ENCODE measurements around the gene NMS. TPM values are rescaled to one million over a fixed set of nuclear protein-coding genes. Genes with fewer than 3 reads are reported as not detected.

NMS gene
- total RNA-seq = not detected in 2 replicates
- not detected for total RNA-seq (2013)
- polyA plus RNA-seq = not detected in 2 replicates
- not detected in 2 replicates for polyA minus RNA-seq

GRCh38 chr2:100470182-100470581 is at the start of gene NMS:
TSS of gene NMS (plus strand) at chr2:100470482. CDS start at chr2:100470489, 7 bp downstream.
- Histone ChIP-seq H3K4me2 (replicated peaks; ENCODE audit: low read depth, low read length, poor library complexity, severe bottlenecking) (no peak within 1 kb of the TSS), H3K36me3 (replicated peaks in 1 of 2; ENCODE audit: control extremely low read depth in 1 of 2, control insufficient read depth in 1 of 2, extremely low read depth in 1 of 2, insufficient read depth in 2 of 2, low read length in 1 of 2) (no peaks in the 10 kb centered on the region), H2AFZ (ENCODE audit: insufficient read depth, low read depth, low read length, poor library complexity, severe bottlenecking) (no peak within 1 kb of the TSS), H3K4me3 (ENCODE audit: control extremely low read depth in 1 of 5, extremely low read depth in 1 of 5, insufficient read depth in 1 of 5, low read depth in 2 of 5, low read length in 4 of 5) (no peak within 1 kb of the TSS), H3K9me3 (ENCODE audit: control extremely low read depth in 1 of 3, control insufficient read depth in 2 of 3, insufficient read depth in 1 of 3, low read length in 2 of 3) (peaks cover 0 to 4% (median 0%) of the 10 kb centered on the region in 3 donors), H3K9ac (ENCODE audit: low read length) (no peak within 1 kb of the TSS), H3K27me3 (replicated peaks in 1 of 4; ENCODE audit: control extremely low read depth in 1 of 4, control insufficient read depth in 3 of 4, insufficient read depth in 4 of 4, low read length in 3 of 4) (peaks cover 0 to 13% (median 6%) of the 10 kb centered on the region in 4 experiments), H3K27ac (ENCODE audit: low read length in 2 of 2) (no peak within 1 kb of the TSS), H3K4me1 (ENCODE audit: control insufficient read depth in 2 of 2, insufficient read depth in 2 of 2, low read length in 2 of 2) (no peaks in the 10 kb centered on the region), H3K79me2 (ENCODE audit: control insufficient read depth, insufficient read depth, low read length) (no peaks in the 10 kb centered on the region), H4K20me1 (ENCODE audit: control insufficient read depth, insufficient read depth, low read length, poor library complexity, severe bottlenecking) (no peaks in the 10 kb centered on the region)
- Mint-ChIP-seq H3K4me3 (no peak within 1 kb of the TSS), H3K4me1 (no peaks in the 10 kb centered on the region), H3K27ac (no peak within 1 kb of the TSS), H3K27me3 (peaks cover 52% of the 10 kb centered on the region), H3K9me3 (ENCODE audit: insufficient read depth) (no peaks in the 10 kb centered on the region)
- ChIA-PET POLR2A (no interaction called here), CTCF (no interaction called here)
- ATAC-seq (ENCODE audit: low read depth) (no peak), DNase-seq (no peak)
- intact Hi-C loops (cut with micrococcal nuclease) = no loop called here
- 81% methylated on average over 7 of the region's 7 CpGs for WGBS (ENCODE audit: insufficient coverage)
- no peak for TF ChIP-seq EZH2 (IDR thresholded peaks at IDR 0.05; ENCODE audit: borderline replicate concordance, insufficient read depth, low read depth, low read length, poor library complexity, severe bottlenecking)
- TF ChIP-seq, protein P1, sequence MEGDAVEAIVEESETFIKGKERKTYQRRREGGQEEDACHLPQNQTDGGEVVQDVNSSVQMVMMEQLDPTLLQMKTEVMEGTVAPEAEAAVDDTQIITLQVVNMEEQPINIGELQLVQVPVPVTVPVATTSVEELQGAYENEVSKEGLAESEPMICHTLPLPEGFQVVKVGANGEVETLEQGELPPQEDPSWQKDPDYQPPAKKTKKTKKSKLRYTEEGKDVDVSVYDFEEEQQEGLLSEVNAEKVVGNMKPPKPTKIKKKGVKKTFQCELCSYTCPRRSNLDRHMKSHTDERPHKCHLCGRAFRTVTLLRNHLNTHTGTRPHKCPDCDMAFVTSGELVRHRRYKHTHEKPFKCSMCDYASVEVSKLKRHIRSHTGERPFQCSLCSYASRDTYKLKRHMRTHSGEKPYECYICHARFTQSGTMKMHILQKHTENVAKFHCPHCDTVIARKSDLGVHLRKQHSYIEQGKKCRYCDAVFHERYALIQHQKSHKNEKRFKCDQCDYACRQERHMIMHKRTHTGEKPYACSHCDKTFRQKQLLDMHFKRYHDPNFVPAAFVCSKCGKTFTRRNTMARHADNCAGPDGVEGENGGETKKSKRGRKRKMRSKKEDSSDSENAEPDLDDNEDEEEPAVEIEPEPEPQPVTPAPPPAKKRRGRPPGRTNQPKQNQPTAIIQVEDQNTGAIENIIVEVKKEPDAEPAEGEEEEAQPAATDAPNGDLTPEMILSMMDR (IDR thresholded peaks at IDR 0.05) = no peak

- no peaks in the 10 kb centered on the region for H3K36me3 ChIP-seq (replicated peaks in 1 of 2; ENCODE audit: control extremely low read depth in 1 of 2, control insufficient read depth in 1 of 2, extremely low read depth in 1 of 2, insufficient read depth in 2 of 2, low read length in 1 of 2)
- H3K4me2 ChIP-seq (replicated peaks; ENCODE audit: low read depth, low read length, poor library complexity, severe bottlenecking) = no peak overlapping the region
- CTCF ChIA-PET = no interaction called here
- Mint-ChIP-seq H3K4me3 (no peak overlapping the region), H3K9me3 (ENCODE audit: insufficient read depth) (no peaks in the 10 kb centered on the region), H3K27ac (no peak overlapping the region), H3K4me1 (peaks cover 5% of the 10 kb centered on the region), H3K27me3 (peaks cover 2% of the 10 kb centered on the region)
- DNase-seq = no peak
- no peaks in the 10 kb centered on the region for H3K79me2 ChIP-seq (ENCODE audit: control insufficient read depth, insufficient read depth, low read length)
- no peak for ATAC-seq (ENCODE audit: low read depth)
- H3K4me3 ChIP-seq (ENCODE audit: control extremely low read depth in 1 of 5, extremely low read depth in 1 of 5, insufficient read depth in 1 of 5, low read depth in 2 of 5, low read length in 4 of 5) = no peak overlapping the region
- H4K20me1 ChIP-seq (ENCODE audit: control insufficient read depth, insufficient read depth, low read length, poor library complexity, severe bottlenecking) = no peaks in the 10 kb centered on the region
- POLR2A ChIA-PET = interaction anchor here (0.7 kb wide), 1 partner anchor 14 kb away, joined by 4 read pairs; no protein-coding TSS in a partner anchor
- no peak overlapping the region for H3K9ac ChIP-seq (ENCODE audit: low read length)
- H3K27me3 ChIP-seq (replicated peaks in 1 of 4; ENCODE audit: control extremely low read depth in 1 of 4, control insufficient read depth in 3 of 4, insufficient read depth in 4 of 4, low read length in 3 of 4) = no peaks in the 10 kb centered on the region
- peaks cover 4% of the 10 kb centered on the region in 2 donors for H3K4me1 ChIP-seq (ENCODE audit: control insufficient read depth in 2 of 2, insufficient read depth in 2 of 2, low read length in 2 of 2)
- H3K9me3 ChIP-seq (ENCODE audit: control extremely low read depth in 1 of 3, control insufficient read depth in 2 of 3, insufficient read depth in 1 of 3, low read length in 2 of 3) = no peaks in the 10 kb centered on the region
- TF ChIP-seq, protein P1 (IDR thresholded peaks at IDR 0.05) = no peak
- no peak for TF ChIP-seq EZH2 (IDR thresholded peaks at IDR 0.05; ENCODE audit: borderline replicate concordance, insufficient read depth, low read depth, low read length, poor library complexity, severe bottlenecking)
- H3K27ac ChIP-seq (ENCODE audit: low read length in 2 of 2) = no peak overlapping the region
- H2AFZ ChIP-seq (ENCODE audit: insufficient read depth, low read depth, low read length, poor library complexity, severe bottlenecking) = no peak overlapping the region
- intact Hi-C loops (cut with micrococcal nuclease) = no loop called here
- WGBS (ENCODE audit: insufficient coverage) = 81% methylated on average over 2 of the region's 4 CpGs
These were observed 47.8 kb upstream of the NMS start for GRCh38 chr2:100422320-100423055.
